Measurements from ENCODE around the gene ABCB1.
"Not testable (repeated sequence)": the region's sequence is repeated elsewhere in the genome, so short reads cannot be mapped to it uniquely, and the experiment has no call there.

ABCB1 gene

GRCh38 chr7:87575521-87575920 lies 25.2 kb downstream of the ABCB1 start:
- DNase-seq (ENCODE audit: low read depth), result no peak

- DNase-seq (ENCODE audit: low read depth), result no peak
Measured at GRCh38 chr7:87574630-87575029, 26.1 kb downstream of the ABCB1 start.

- DNase-seq (ENCODE audit: low read depth), result not testable (repeated sequence)
Measured at GRCh38 chr7:87572513-87572912, 28.2 kb downstream of the ABCB1 start.

GRCh38 chr7:87570178-87570577 lies 30.5 kb downstream of the ABCB1 start:
- no peak for DNase-seq (ENCODE audit: low read depth)

- DNase-seq (ENCODE audit: low read depth), result no peak
Measured at GRCh38 chr7:87567052-87567451, 33.6 kb downstream of the ABCB1 start.

GRCh38 chr7:87566311-87566900 lies 34.3 kb downstream of the ABCB1 start:
- no peak for DNase-seq (ENCODE audit: low read depth)

- no peak for DNase-seq (ENCODE audit: low read depth)
Measured at GRCh38 chr7:87565877-87566276, 34.8 kb downstream of the ABCB1 start.

GRCh38 chr7:87564296-87564963 lies 36.3 kb downstream of the ABCB1 start:
- no peak for DNase-seq (ENCODE audit: low read depth)

- DNase-seq (ENCODE audit: low read depth), result no peak
Measured at GRCh38 chr7:87561702-87562101, 39.0 kb downstream of the ABCB1 start.

- no peak for DNase-seq (ENCODE audit: low read depth)
Measured at GRCh38 chr7:87561102-87561501, 39.6 kb downstream of the ABCB1 start.

GRCh38 chr7:87552351-87552900 lies 48.3 kb downstream of the ABCB1 start:
- DNase-seq (ENCODE audit: low read depth), result no peak

GRCh38 chr7:87548123-87548919 lies 52.4 kb downstream of the ABCB1 start:
- no peak for DNase-seq (ENCODE audit: low read depth)

GRCh38 chr7:87545760-87546159 lies 54.9 kb downstream of the ABCB1 start:
- DNase-seq (ENCODE audit: low read depth), result no peak

GRCh38 chr7:87543623-87544022 lies 57.1 kb downstream of the ABCB1 start:
- no peak for DNase-seq (ENCODE audit: low read depth)

- DNase-seq (ENCODE audit: low read depth), result no peak
Measured at GRCh38 chr7:87541648-87542047, 59.0 kb downstream of the ABCB1 start.

GRCh38 chr7:87538052-87538451 lies 62.6 kb downstream of the ABCB1 start:
- DNase-seq (ENCODE audit: low read depth), result no peak

- no peak for DNase-seq (ENCODE audit: low read depth)
Measured at GRCh38 chr7:87534072-87534471, 66.6 kb downstream of the ABCB1 start.

GRCh38 chr7:87530126-87530525 lies 70.6 kb downstream of the ABCB1 start:
- DNase-seq (ENCODE audit: low read depth), result no peak

GRCh38 chr7:87528730-87529129 lies 72.0 kb downstream of the ABCB1 start:
- DNase-seq (ENCODE audit: low read depth), result no peak

- DNase-seq (ENCODE audit: low read depth), result no peak
Measured at GRCh38 chr7:87518735-87519134, 81.9 kb downstream of the ABCB1 start.

GRCh38 chr7:87517891-87518290 lies 82.8 kb downstream of the ABCB1 start:
- DNase-seq (ENCODE audit: low read depth), result no peak

GRCh38 chr7:87517136-87517815 lies 83.4 kb downstream of the ABCB1 start:
- DNase-seq (ENCODE audit: low read depth), result no peak
